Activated naive CD4-positive, alpha-beta T cell treated with anti-CD3 and anti-CD28 coated beads, Interleukin-2, amount 50 U/mL, for 24 hours (primary cell): ENCODE measurements around the gene TGFB3.

Experiments
- H3K27ac Mint-ChIP-seq: one replicate; pipeline ENCODE4 v1.8.0; 2021; ENCODE audit warnings: mild to moderate bottlenecking, mixed read lengths
- H3K27me3 Mint-ChIP-seq: one replicate; pipeline ENCODE4 v1.8.0; 2021; ENCODE audit warnings: mixed read lengths
- H3K36me3 Mint-ChIP-seq: one replicate; pipeline ENCODE4 v1.8.0; 2021; ENCODE audit warnings: mixed read lengths
- H3K4me1 Mint-ChIP-seq: one replicate; pipeline ENCODE4 v1.8.0; 2021; ENCODE audit warnings: mixed read lengths
- H3K4me3 Mint-ChIP-seq: one replicate; pipeline ENCODE4 v1.8.0; 2021; ENCODE audit warnings: mild to moderate bottlenecking, mixed read lengths
- H3K9me3 Mint-ChIP-seq: one replicate; pipeline ENCODE4 v1.8.0; 2021; ENCODE audit warnings: mixed read lengths

TGFB3 gene

GRCh38 chr14:75909630-75910029, 72.2 kb downstream of the TGFB3 start:
- H3K4me3 Mint-ChIP-seq = no peak overlapping the region
- no peaks in the 10 kb centered on the region for H3K27me3 Mint-ChIP-seq
- no peak overlapping the region for H3K27ac Mint-ChIP-seq
- H3K36me3 Mint-ChIP-seq = peaks cover 2% of the 10 kb centered on the region
- H3K4me1 Mint-ChIP-seq = no peaks in the 10 kb centered on the region
- no peaks in the 10 kb centered on the region for H3K9me3 Mint-ChIP-seq
